ENCODE data around the gene KIRREL1.

KIRREL1 gene

DNA sequence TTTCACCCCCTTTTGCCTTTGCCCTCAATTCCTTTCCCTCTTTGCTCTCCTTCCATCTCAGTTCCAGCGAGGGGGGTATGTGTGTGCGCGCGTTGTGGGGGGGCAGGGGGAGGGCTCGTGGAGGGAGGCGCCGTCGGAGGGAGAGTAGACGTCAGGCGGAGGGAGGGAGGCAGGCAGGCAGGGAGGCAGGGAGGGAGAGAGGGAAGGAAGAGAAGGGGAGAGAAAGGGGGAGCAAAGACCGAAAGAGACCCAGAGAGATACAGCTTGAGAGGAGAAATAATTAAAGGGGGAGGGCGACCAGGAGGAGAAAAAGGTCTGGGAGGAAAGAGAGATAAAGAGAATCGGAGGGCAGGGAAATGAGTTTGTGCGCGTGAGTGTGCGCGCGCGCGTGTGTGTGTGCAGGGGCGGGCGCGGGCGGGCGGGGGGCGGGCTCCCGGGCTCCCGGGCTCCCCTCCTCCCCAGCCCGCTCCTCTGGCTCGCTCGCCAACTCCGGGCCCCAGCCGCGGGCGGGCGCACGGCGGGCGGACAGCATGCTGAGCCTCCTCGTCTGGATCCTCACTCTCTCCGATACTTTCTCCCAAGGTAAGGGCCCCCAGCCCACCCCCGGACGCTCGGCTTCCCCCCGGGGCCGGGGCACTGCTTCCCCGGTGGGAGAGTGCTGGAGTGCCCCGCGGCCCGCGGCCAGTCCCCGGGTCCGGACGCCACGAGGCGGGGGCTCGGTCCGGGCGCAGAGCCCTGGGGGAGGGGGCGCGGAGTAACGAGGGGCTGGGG is at the start of gene KIRREL1:
KIRREL1 (plus strand) TSS at position 499 of the 771 bp plus-strand sequence; CDS start at position 531, 32 bp downstream.
- peak; percentile 40 for DNase-seq (ENCODE audit: low spot score)
- FAIRE-seq, result no peak

DNA sequence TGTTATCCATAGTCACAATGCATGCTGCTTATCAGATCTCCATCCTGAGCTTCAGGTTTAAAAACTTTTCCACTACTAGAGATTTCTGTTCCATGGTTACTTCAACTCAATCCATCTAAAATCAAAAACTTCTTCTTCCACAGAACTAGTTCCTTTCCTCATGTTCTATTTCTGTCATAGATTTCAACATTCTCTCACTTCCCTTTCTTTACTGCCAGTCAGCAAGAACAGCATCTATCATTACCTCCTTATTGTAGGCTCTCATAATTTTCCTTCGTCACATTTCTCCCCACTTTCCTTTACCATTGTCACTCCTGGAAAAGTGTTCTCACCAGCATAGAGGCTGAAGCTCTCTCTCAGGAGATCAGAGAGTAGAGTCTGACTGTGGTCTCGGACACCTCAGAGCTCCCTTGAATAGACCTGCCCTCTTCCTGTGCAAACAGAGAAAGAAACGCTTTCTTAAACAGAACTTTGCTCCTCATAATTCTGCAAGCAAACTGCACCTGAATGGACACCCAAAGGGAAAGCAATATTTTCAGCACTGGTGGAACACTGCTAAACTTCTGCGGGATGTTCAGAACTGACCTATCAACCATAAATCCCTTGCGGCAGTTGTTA is 48.7 kb upstream of the KIRREL1 start:
- DNase-seq (ENCODE audit: low spot score) (no peak), FAIRE-seq (no peak)

DNA sequence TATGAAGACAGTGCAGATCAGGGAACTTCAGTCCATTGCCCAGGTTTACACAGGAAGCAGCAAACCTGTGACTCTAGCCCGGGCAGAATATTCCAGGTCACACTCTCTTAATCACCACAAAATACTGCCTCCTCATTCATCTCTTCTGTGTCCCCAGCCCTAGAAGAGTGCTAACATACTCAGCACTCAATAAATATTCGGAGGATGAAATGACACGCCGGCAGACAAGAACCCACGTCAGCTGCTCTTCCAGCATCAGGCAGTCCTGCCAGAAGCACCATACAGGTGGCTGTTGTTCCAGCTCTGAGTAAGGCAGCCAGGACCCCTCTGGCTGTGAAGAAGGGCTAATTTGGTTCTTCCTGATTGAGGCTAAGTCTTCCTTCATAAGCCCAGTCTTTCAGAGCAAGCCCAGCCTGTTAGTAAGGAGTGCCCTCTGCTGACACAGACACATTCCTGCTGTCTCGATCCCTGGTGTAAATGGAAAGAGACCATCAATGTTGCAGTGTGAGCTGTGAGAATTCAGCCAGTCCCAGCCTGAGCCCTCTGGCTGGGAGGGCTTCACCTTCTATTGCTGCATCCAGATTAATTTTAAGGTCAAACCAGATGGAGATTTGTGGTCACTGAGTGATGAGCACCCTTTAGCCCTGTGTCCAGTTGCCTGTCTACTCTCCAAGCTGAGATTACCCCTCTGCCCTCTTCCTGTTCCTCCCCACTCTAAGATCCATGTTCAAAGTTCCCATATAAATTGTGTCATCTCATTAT is 45.0 kb upstream of the KIRREL1 start:
- FAIRE-seq, result no peak

DNA sequence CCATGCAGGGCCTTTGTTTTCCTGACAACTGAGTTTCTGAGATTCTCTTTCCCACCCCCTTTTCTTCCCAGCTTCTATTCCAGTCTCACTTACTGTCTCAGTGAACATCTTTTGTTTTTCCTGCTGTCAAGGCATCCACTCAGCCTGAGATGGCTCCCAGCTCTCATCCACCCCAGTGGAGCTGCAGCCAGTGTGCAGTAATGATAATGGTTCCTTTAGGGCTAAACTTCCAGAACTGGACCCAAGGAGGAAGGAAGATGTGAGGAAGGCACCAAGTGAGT is 44.4 kb upstream of the KIRREL1 start:
- DNase-seq (ENCODE audit: low spot score), result no peak
- FAIRE-seq, result no peak

More for the DNA sequence above, 45.0 kb upstream of the KIRREL1 start:
- peak; percentile 24 for DNase-seq (ENCODE audit: low spot score)

DNA sequence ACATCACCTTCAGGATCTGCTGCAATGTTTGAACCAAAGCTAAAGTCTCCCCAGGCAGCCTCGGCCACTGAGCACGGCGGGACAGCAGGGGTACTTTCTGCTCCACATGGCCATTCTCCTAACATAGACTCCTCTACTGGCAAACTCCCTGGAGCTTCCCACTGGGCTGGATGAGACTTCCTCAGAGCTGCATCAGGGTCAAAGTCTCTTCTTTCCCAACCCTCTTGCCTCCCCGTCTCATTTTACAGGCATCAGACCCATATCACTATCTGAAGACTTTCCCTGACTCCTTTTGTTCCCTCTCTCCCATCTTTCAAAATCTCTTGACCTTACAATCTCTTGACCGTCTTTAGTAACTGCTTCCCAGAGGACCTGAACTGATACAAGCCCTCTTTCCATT is 42.2 kb upstream of the KIRREL1 start:
- FAIRE-seq, result no peak

DNA sequence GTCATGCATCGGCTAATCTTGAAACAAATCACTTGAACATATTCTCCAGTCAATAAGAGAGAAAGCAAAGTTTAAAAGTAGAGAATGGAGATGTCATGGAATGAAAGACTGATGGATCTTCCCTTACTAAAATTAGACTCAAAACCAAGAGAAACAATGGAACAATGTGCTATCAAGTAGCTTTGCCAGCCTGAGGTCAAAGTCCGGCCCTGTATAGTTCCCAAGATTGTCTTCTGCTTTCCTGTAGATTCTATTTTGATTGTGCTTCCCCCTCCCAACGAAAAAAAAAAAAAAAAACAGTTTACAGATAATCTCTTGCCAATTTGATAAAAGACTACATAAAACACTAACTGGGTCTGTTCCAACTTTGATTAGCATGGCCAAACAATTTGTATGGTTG is 40.8 kb upstream of the KIRREL1 start:
- DNase-seq (ENCODE audit: low spot score), result no peak
- FAIRE-seq, result no peak

More for the DNA sequence above, 42.2 kb upstream of the KIRREL1 start:
- DNase-seq (ENCODE audit: low spot score), result no peak

DNA sequence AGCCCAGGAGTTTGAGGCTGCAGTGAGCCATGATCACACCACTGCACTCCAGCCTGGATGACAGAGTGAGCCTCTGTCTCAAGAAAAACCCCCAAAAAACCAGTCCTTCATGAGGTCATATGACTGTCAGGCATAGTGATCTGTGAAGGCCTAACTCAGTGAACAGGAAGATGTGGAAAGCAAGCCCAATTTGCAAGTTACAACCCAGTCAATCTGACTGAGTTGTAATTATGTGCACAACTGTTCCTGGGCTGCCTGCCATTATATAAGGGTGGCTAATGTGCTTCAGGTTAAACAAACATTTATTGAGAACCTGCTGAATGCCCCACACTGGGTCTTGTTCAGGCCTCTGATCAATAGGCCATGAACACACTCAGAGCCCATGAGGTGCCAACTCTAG is 38.2 kb upstream of the KIRREL1 start:
- FAIRE-seq, result no peak
- DNase-seq (ENCODE audit: low spot score), result no peak

DNA sequence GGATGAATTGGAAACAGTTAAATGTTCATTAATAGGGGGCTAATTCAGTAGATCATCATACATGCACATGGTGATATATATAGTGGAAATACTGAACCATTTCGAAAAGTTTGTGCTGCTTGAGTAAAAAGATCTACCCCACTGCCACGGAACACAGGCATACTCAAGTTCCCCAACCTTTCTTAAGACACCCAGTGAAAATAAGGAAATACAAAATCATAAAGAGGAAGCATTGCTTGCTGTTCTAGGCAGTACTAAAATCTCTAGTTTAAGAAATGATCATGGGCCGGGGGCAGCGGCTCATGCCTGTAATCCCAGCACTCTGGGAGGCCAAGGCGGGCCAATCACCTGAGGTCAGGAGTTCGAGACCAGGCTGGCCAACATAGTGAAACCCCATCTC is 37.6 kb upstream of the KIRREL1 start:
- FAIRE-seq, result no peak
- no peak for DNase-seq (ENCODE audit: low spot score)

DNA sequence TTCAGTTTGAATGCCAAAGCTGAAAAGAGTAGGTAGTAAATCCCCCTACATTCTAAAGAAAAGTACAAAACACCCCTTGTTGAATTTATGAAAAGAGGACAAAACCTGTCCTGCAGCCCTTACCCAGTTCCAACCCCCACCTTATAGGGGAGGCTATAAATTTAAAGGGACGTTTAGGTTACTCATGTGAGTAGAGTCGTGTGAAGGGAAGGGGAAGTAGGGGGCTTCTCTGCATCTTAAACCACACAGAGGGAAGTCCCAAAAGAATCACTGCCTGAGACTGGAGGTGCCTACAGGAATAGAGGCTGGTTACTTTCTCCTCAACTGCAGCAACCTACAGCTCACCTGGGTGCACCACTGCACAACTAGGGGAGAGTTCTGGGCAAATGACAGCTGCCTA is 36.7 kb upstream of the KIRREL1 start:
- FAIRE-seq (no peak), DNase-seq (ENCODE audit: low spot score) (no peak)

DNA sequence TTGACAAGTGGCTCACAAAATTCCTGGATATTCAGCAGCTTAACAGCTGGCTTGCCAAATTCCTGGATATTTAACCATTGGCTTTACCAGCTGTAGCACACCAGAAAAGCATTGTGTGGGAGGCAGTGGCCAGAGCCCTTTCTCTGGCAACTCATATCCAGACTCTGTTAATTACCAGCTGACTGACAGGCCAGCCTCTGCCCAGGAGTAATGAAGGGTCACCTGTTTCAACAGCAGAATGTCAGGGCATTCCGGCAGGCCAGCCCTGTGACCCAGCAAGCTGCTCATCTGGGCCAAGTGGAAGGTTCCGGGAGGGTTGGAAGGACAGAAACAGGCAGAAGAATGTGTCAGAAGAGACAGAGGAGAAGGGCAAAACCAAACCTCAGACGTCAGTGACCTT is 35.2 kb upstream of the KIRREL1 start:
- DNase-seq (ENCODE audit: low spot score) (no peak), FAIRE-seq (no peak)

DNA sequence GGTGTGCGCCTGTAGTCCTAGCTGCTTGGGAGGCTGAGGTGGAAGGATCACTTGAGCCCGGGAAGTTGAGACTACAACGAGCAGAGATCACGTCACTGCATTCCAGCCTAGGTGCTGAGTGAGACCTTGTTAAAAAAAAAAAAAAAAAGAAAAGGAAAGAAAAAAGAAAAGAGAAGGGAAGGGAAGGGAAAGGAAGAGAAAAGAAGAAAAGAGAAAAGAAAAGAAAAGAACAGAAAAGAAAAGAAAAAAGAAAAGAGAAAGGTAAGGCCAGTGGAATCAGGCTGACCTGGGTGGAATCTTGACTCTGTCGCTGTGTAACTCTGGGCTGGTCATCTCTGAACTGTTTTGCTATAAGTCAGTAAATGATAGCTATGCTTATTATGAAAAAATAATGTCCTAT is 33.7 kb upstream of the KIRREL1 start:
- FAIRE-seq, result no peak
- no peak for DNase-seq (ENCODE audit: low spot score)

DNA sequence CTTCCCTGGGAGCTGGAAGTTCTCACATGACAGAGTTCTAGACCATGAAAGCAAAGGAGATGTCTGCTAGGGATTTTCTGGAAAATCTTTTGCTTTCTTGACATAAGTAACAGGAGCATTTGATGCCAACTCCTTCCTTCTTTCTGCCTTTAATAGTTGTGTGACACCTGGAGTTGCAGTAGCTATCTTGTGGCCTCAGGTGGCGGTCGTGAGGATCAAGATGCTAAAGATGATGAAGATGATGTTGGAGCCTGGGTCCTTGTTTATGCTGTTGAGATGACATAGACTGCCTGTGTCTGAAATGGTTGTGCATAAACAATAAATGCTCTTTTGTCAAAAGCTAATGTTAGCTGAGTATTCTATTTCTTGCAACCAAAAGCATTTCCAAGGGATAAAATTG is 32.7 kb upstream of the KIRREL1 start:
- FAIRE-seq, result no peak
- DNase-seq (ENCODE audit: low spot score), result no peak

DNA sequence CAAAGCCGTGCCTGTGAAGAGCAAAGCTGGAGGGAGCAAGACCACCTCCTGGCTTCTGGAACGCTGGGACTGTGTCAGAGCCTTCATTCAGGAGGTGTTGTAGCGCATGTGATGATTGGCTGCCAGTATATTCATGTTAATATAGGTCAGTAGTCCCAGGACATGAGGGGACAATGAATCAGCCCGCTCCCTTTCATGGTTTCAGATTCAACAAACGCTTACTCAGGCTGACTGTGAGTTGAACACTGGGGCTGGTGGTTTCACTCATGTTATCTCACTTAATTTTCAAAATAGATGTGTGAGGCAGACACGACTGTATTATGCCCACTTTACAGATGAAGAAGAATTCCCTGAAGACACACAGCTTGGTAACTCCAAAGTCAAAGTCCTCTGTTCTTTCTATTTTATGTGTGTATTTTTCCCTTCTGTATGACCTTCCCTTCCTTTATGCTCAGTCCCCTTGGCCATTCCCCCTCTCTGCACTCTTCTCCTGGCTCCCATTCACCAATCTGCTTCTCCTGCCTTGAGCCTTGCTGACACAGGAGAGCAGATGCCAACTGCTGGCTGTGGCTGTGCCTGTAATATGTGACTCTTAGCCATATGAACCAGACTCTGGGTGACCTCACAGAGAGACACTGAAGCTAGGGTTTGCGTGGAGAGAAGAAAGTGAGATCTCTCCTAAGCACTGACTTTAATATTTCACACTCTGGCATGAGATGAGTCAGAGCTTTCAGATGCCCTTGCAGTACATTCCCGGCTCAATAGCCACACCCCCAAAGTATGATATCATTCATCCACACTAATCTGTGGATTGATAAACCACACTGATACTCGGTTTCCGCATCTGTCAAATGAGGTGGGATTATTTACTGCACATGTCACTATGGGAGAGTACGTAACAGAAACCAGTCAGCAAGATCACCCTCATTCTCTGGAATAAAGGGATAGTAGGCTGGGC is 31.4 kb upstream of the KIRREL1 start:
- FAIRE-seq (peak; percentile 94), DNase-seq (ENCODE audit: low spot score) (peak; percentile 93)

DNA sequence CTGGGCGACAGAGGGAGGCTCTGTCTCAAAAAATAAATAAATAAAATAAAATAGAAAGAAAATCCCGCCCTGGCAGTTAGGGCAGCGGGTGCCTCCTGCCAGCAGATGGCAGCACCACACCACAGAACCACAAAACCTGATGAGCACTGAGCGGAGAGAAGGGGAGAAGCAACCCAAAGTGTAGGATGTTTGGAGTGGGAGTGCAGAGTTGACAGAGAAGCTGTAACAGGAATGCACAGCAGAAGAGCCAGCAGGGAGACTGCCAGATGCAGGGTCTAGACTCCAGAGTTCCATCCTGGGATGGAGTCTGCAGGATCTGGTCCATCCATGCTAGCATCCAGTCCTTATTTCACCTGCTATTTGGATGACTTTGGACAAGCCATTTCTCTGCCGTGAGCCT is 29.7 kb upstream of the KIRREL1 start:
- DNase-seq (ENCODE audit: low spot score), result peak; percentile 72
- FAIRE-seq, result peak; percentile 72

DNA sequence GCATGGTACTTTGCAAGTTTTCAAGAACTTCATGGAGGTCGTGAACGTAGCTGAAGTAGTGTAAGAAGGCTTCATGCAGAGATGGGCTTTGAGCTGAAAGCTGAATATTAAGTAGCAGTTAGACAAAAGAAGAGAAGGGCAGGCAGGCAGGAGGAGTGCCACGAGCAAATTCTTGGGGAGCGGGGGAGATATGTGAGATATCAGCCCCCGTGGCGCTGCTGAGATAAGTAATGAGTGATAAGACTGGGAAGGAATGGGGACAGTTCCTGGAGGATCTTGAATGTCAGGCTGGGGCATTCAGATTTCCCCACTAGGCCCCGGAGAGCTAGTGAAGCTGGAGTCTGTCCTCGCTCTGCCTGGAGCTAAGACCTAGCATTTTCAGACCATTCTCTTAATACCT is 27.9 kb upstream of the KIRREL1 start:
- DNase-seq (ENCODE audit: low spot score), result peak; percentile 69

DNA sequence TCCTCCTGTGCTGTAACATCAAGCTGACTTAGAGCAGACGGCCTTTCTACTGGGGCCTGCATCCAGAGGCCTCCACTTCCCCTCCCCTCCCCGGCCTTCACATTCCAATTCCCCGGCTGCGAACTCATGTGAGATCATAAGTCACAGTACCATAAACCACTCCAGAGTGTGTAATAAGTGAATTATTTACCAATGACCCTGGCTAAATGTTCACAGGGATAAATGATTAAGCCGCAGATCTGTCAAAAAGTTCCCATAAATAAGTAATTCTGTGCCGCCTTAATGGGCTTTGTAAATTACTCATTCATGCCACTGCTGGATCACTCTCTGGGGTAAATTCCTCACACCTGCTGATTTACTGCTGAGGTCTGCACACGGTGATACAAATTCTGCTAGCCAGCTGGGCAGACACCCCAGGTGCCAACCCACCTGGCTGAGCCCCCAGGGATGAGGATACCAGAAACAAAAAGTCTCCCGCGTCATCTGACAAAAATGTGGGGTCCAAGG is 27.4 kb upstream of the KIRREL1 start:
- peak; percentile 99 for DNase-seq (ENCODE audit: low spot score)
- peak; percentile 100 for FAIRE-seq

More for the DNA sequence above, 27.9 kb upstream of the KIRREL1 start:
- FAIRE-seq, result no peak

DNA sequence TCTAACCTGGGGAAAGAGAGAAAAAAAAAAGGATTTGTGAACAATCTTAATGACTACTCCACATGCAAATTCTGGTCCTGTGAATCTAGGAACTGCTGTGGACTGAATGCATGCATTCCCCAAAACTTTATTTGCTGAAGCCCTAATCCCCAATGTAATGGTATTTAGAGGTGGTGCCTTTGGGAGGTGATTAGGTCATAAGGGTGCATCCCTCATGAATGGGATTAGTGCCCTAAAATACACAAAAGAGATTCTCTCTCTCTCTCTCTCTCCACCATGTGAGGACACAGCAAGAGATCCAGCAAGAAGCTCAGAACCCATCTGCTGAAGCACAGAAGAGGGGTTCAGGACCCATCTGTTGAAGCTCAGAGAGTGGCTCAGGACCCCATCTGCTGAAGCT is 26.2 kb upstream of the KIRREL1 start:
- no peak for FAIRE-seq
- DNase-seq (ENCODE audit: low spot score), result no peak

DNA sequence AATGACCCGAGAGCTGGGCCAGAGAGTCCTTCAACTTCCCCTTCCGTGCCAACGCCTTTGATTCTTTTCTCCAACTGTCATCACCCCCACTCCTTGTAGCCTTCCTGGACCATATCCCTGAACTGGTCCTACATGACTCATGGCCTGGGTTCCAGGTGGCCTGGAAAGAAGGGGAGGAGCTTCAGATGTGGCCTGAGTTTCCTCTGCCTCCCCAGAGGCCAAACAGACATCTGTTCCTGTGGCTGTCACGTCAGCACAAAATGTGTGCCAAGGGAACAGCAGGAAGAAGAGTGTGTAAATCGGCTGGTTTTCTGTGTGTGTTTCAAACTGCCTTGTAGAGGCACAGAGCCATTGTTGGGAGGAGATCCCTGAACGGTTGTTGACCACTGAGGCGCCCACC is 24.9 kb upstream of the KIRREL1 start:
- DNase-seq (ENCODE audit: low spot score) (peak; percentile 94), FAIRE-seq (peak; percentile 98)

DNA sequence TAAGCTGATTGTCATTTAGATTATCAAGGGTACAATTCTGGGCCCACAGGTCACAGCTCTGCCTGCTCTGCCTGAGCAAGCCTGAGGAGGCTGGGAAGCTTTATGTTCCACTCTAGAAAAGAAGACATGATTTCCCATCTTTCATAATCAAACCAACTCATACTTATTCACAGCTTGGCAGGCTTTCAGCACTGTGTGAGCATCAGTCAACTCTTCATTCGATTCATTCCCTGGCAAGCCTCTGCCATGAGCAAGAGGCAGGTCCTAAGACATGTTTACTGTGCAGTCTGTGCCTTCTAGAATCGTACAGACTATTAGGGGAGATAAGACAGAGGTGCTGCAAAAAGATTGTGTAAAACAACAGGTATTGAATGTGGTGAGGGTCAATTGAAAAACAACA is 24.5 kb upstream of the KIRREL1 start:
- no peak for FAIRE-seq
- peak; percentile 88 for DNase-seq (ENCODE audit: low spot score)

DNA sequence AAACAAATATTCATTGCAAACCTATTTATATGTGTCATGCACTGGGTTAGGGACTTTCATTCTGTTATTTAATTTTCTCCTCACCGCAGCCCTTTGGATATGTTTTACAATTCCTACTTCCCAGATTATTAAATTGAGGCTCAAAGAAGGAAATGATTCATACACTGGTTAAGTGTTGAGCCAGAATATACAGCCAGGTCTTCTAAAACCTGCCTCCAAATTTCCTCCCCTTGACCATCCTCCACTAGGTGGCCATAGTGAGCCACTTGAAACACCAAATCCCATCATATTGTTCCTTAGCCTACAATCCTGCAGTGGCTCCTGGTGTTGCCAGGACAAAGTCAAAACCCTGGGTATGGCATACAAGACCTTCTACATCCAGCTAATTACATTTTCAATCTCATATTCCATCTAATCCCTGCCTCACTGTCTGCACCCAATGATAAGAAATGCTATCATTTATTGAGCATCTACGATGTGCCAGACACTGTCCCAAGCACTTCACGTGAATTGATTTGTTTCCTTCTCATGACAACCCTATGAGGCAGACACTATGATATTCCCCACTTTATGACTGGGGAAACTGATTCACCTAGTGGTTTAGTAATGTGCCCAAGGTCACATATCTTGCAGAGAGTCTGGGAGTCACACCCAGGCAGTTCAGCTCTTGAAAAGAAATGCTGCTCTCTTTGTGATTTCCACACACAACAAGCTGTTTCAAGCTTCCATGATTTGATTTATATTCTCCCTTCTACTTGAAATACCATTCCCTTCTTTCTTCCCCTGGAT is 23.6 kb upstream of the KIRREL1 start:
- peak; percentile 96 for FAIRE-seq
- DNase-seq (ENCODE audit: low spot score), result peak; percentile 85

Data from RCC 7860 (cell line).